GM11168 (cell line): ENCODE measurements around the gene WFDC12.

ENCODE experiments used
- in situ Hi-C: fragments of 300-500 bp; cut with MboI; formaldehyde crosslinking; loops from one replicate; pipeline ENCODE4 v1.12.0; 2022; ENCODE audit warnings: low sequenced_read_pairs; ENCODE audit not compliant: unreplicated experiment

WFDC12 gene

DNA sequence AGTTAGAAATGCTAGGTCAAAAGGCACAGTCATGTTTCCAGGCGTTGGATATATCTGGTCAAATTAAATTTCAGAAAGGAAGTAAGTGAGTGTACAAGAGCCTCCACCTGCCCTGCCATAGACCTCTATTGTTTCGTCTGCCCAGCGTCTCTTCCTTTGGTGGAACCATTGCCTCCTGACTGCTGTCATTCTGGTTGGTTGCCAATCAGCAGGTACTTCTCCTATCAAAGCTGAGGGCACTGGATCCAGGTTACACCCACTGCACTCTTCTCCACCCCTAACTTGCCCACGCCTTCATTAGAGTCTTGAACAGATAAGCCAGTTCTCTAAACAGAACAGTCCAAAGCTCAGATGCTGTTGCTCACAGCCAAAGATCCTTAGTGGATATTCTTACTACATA, 6.7 kb downstream of the WFDC12 start:
- in situ Hi-C loops, result no loop called here

DNA sequence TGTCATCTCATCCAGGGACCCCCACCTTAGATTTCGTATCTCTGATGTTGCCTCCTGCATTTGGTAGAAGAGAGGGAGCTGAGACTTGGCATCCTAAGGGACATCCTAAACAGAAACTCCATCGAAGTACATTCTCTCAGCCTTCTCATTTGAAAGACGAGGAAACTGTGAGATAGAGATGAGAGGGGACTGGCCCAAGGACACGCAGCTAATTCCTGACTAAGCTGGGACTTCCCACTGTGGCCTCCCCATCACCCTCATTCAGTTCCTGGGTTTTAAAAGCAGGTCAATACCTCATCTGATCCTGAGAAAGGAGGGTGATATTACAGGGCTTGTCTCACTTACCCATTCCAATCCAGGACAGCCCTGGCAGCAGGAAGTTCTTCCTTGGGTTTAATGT, 8.4 kb downstream of the WFDC12 start:
- in situ Hi-C loops, result no loop called here

DNA sequence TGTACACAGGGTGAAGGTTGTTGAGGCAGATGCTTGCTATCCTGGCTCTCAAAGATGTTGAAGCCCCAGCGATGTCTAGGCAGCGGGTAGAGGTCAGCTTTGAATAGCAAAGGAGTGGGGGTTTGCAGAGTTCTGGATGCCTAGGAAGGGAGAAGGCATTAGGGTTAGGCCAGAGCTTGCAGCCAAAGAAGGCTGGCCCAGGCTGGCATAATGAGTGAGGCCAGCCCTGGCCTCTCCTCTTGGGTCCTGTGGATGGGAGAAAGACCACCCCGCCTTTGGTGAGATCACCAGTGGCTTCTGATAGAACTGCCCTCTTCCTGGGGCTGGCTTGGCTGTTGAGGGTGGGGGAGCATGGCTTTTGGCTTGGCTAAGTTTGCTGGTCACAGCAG, 8.9 kb downstream of the WFDC12 start:
- in situ Hi-C loops, result no loop called here

DNA sequence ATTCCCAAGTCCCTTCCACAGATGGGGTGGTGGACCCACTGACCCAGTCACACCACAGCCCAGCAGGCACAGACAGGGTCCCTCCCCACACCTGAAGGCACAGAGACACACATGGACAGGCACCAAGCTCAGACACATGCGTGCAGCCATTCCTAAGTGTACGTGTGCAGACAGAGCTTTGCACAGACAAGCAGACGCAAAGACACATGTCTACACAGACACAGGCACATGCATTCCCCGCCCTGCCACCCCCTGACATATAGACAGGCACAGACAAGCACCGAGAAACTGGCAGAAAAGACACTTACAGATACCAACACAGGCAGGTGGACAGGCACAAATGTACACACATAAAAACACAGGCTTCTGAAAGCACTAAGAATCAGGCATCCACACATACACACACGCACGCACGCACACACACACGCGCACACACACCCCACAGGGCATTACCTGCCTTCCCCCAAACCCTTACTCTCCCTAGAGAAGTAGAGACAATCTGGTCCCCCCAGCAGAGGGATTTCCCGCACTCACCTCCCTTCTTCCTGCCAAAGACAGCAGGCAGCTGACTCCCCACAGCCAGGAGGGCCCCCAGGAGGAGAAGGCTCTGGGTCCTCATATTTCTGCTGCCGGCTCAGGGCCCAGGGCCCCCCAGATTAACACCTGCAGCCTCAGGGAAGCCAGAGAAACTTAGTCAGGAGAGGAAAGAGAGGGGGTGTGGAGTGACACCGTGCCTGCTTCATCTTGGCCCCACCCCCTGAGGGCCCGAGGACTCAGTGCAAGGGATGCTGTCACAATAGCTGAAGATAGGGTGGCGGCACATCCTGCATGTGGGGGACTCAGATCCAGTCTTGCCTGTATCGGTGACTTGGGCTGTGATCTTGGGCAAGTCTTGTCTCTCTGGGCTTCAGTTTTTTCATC, 9.5 kb downstream of the WFDC12 start, which contains the start of gene WFDC5:
Gene WFDC5, minus strand, starts transcription at position 710 of the 921 bp plus-strand sequence. Its CDS starts 91 bp downstream, at position 619.
- in situ Hi-C loops, result no loop called here

DNA sequence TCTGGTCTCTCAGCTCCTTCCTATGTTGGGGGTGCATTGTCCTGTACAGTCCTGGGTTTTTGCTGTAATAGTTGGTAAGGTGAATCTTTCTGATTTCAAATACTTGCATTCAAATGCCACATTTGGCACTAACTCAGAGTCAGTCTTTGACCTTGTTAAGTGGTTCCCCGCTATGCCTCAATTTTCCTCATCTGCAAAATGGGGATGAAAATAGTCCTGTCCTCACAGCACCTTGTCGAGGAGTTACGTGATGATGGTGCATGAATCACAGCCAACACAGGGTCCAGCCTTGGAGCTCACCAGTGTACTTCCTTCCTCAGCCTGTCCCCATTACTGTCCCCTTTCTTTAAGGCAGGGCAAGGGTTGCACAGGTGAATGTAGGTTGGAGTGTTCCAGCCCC, 10.4 kb downstream of the WFDC12 start:
- in situ Hi-C loops, result no loop called here

DNA sequence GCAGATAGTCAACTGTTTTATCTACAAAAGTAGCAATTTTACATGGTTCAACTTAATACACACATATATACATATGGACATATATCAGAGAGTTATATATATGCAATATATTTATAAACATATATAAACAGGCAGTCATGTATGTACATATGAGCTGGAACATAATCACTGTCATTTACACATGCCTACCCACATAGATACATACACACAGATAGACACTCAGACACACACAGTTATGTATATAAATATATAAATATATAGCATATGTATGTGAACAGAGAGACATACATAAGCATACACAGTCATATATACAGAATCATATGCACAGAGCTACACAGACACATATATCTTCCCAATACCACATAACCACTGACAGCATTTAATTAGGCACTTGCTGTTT, 11.5 kb downstream of the WFDC12 start:
- in situ Hi-C loops, result no loop called here

DNA sequence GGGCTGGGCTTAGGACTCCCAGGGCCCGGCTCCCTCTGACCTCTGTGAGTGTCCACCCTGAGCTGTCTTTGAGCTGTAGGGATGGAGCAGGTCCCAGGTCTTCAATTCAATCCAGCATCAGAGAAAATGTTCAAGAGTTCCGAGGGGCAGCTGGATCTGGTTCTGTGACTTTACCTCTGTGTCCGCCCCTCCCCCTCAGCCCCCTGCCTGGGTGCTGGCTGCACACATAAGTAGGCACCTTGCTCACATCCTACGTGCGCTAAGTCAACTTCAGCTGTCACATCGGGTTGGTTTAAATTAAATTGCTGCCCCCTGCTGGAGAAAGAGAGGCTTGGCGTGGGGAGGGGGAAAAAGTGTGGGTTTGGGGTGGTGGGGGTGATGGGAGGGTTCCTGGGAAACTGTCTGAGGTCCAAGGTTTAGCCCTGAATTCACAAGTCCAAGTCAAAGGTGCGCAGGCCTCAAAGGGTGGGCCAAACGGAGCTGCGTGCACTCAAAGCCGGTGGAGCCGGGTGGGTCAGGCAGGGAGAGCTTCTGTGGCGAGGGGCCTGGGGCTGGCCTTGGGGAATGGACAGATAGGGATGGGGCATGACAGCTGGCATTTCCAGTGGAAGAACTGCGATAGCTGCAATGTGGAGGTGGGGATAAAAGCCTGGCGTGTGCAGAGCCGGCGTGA, 12.3 kb downstream of the WFDC12 start:
- in situ Hi-C loops, result no loop called here

DNA sequence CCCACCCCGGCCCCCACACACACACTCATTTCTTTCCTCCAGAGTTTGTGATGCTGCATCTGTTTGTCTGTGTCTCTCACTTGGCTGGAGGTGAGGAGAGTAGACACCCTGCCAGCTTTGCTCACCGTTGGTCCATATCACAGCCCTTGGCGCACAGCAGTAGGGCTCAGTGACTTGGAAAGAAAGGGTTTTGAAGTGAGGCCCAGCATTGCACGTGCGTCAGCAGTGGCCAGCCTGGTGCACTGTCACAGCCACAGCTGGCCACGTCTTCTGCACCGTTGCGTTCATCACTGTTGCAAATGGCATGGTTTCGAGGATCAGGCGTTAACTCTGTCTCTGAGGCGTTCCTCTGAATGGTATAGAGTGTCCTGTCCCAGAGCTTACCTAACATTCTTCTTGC, 13.0 kb downstream of the WFDC12 start:
- in situ Hi-C loops, result no loop called here

DNA sequence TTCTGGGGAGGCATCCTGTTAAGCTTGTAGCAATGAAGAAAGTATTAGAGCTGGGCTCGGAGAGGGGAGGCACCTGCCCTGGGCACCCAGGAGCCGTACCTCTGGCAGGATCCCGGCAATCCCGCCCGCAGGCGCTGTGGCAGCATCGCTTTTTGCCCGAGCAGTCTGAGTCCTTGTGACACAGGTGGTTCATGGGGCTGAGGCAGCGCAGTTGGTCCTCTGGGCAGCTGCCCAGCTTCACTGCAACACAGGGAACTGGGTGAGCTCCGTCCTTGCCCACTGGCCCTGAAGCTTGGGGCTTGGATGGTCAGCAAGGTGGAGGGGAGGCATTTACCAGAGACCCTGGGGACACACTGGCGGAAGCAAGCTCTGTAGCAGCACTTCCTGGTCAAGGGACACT, 14.0 kb downstream of the WFDC12 start:
- in situ Hi-C loops, result no loop called here

DNA sequence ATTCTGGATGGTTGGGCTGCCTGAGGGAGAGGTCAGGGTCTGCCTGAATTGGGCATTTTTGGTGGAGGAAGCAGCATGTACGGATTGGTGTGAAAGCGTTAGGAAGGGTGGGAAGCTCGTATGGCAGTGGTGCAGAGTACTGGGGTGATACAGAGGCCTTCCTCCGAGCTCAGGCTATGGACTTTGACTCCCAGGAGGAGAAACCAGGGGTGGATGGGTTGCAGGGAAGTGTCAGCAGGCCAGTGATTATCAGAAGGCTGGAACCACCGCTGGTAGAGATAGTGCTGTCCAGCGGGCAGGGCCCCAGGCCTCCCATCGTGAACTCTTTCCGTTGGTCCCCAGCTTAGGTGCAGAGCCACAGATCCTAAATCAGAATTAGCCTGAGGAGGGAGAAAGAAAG, 14.6 kb downstream of the WFDC12 start:
- in situ Hi-C loops, result no loop called here

DNA sequence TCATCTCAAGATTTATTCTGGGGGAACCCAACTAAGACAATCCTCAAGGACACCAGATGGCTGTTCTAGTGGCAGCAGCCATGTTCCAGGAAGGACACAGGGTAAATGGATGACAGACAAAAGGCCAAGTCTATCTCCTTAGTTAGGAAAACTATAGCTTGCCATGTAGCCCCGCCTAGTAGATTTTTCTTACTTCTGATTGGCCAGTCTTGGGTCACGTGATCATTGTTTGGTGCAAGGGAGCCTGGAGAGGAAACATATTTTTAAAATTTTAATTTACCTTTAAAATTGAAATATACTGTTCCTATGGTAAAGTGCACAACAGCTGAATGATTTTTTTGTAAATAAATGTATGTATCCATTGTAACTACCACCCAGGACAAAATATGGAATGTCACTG, 18.9 kb downstream of the WFDC12 start:
- in situ Hi-C loops, result no loop called here

DNA sequence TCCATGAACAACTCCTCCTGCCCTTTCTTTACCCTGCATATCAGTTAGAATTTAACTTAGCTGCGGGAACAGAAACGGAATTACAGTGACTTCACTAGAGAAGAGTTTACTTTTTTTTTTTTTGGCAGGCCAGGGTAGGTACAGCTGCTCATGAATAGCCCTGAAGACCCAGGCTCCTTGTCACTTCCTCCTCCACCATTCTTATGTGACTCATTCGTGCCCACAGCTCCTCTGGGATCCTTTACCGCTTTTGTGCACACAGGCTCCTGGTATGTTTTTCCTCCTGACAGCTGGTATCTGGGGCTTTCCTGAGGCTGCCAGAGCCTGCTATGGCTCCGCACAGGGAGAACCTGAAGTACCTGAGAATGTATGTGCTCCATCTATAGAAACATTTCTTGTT, 19.5 kb downstream of the WFDC12 start:
- in situ Hi-C loops, result no loop called here

DNA sequence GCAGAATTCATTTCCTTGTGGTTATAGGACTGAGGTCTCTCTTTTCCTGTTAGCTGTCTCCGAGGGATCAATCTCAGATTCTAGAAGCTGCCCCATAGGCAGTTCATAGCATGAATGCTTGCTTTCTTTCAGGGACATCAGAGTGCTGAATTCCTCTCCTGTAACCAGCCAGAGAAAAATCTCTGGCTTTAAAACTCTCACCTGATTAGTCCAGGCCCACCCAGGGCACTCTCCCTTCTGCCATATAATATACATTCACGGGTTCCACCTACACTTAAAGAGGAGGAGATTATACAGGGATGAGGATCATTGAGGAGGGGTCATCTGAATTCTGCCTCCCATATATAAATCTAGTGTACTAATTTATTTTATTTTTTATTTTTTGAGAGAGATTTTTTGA, 21.2 kb downstream of the WFDC12 start:
- in situ Hi-C loops, result no loop called here

DNA sequence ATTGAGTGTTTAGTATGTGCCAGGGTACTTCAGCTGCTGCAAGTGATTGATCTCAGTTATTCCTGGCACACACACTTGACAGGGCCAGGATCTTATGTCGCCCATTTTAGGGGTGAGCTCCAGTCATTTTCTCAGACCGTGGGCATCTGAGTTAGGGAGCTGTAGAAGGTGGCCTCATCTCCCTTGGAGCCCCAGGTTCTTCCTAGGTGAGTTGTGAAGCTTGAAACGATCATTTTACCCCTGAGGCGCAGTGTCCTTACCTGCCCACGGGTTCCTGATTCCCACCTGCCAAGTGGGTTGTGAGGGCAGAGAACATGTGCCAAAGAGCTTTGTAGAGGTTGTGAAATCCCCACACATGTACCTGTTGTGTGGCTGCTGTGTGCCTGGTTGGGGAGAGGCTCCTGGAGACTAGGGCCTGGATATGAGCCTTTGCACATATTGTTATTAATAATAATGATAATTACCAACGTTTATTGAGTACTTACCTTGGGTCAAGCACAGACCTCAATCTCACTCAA, 22.9 kb downstream of the WFDC12 start:
- in situ Hi-C loops, result no loop called here

DNA sequence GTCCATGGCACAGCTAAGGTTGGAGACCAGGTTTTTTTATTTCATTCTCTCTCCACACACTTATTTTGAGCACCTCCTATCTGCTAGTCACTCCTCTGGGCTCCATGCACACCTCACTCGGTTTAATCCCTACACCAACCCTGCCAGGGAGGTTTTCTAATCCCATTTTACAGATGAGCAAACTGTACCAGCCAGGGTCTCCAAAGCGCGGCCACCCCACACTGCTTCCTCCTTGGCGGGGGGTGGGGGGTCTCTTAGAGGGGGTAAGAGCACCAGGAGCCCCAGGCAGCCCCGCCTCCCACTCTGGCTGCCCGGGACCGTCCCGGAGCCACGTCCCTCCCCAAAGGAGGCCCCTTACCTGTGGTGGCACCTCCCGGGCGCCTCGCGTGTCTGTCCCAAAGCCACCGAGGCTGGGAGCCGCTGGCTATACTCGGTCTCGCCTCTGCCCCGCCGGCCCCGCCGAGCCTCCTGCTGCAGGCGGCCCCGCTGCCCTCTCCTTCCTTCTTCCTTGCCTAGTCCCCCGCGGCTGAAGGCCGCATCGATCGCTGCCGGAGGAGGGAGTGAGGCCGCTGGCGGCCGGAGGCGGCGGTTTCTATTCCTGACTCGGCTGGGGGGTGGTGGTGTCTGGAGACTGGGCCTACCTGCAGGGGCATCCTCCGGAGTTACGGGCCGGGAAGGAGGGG, 23.6 kb downstream of the WFDC12 start, which contains the start of gene KCNS1:
Gene KCNS1, minus strand, starts transcription at position 565 of the 683 bp plus-strand sequence. CDS start 1,891 bp downstream, outside the sequence.
- in situ Hi-C loops, result no loop called here

DNA sequence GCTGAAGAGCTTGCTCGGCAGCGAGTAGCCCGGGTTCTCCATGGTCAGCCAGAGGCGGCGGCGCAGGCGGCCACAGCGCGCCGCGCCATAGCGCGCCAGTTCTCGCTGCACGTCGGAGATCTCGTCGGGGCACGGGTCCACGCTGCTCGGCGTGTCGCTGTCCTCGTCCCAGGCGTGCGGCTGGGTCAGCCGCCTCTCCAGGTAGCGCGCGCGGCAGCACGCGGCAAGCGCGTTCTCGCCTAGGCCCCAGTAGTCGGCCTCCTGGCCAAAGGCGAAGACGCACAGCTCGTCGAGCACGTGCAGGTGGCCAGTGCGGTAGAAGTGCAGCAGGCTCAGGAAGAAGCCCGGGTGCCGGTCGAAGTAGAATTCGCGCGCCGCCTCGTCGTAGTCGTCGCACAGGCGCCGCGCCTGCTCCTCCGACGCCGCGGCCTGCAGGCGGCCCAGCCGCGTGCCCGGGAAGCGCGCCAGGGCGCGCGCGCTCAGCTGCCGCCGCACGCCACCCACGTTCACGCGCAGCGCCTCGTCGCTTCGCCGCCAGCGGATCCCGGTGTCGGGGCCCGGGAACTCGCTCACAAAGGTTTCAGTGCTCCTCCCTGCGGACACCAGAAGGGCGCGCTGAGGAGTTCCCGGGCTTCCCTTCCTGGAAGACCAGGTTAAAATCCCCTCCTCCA, 26.0 kb downstream of the WFDC12 start:
- in situ Hi-C loops, result no loop called here

DNA sequence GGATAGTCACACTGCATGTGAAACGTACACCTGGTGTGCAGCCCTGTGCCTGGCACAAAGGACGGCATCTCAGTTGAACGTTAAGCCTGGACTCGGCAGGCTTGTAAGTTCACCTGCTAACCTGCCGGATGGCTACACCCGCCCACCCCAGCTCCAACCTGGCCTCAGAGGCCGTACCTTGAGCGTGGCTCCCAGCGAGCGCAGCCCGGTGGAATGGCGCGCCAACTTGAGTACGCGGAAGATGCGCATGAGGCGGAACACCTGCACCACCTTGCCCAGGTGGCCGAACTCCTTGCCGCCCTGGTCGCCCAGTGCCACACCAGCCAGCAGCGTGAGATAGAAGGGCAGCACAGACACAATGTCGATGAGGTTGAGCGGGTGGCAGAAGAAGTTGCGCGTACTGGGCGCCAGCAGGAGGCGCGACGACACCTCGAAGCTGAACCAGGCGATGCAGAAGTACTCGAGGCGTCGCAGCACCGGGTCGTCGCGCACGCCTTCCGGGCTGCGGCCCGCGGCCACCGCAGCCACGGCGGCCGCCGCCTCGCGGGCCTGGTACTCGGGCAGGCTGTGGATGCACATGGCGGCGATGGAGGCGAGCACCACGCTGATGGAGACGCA, 26.7 kb downstream of the WFDC12 start:
- in situ Hi-C loops, result no loop called here

DNA sequence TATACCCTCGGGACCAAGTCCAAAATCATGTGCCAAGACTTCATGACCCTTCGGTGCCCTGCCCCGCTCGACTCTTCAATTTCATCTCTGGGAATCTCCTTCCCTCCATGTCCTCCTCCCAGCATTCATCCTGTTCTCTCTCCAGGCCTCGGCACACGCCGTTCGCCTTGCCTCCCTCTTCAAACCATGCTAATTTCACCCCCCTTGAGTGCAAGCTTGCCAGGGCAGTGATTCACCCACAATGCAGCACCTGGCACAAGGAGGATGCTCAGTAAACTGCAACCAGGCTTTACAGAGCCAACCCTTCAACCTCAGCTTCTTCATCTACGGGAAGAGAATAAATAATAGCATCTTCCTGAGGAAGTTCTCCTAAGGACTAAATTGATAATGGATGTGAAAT, 27.5 kb downstream of the WFDC12 start:
- in situ Hi-C loops, result no loop called here

DNA sequence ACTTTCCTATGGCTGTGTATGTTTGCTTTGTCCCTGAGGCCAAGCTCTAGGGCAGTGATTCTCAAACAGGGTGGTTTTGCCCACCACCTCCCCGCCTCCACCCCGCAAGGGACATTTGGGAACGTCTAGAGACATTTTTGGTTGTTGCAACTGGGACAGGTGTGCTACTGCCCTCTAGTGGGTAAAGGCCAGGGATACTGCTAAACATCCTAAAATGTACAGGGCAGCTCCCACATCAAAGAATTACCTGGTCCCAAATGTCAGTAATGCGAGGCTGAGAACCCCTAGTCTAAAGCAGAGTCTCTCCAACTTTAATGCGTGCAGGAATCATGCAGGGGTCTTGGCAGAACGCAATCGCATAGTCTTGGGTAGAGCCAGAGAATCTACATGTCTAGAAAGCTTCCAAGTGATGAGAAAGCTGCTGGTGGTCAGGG, 28.4 kb downstream of the WFDC12 start:
- in situ Hi-C loops, result no loop called here
